HG03280 (cell line): ENCODE measurements around the gene CHST8.
"Not testable (repeated sequence)": the region's sequence is repeated elsewhere in the genome, so short reads cannot be mapped to it uniquely, and the experiment has no call there.

Experiments used
- ATAC-seq: cut with Tn5 transposase; IDR thresholded peaks from one replicate; pipeline ENCODE4 v1.9.1; 2021; ENCODE audit warnings: mild to moderate bottlenecking, moderate library complexity; ENCODE audit not compliant: unreplicated experiment

The CHST8 gene

DNA sequence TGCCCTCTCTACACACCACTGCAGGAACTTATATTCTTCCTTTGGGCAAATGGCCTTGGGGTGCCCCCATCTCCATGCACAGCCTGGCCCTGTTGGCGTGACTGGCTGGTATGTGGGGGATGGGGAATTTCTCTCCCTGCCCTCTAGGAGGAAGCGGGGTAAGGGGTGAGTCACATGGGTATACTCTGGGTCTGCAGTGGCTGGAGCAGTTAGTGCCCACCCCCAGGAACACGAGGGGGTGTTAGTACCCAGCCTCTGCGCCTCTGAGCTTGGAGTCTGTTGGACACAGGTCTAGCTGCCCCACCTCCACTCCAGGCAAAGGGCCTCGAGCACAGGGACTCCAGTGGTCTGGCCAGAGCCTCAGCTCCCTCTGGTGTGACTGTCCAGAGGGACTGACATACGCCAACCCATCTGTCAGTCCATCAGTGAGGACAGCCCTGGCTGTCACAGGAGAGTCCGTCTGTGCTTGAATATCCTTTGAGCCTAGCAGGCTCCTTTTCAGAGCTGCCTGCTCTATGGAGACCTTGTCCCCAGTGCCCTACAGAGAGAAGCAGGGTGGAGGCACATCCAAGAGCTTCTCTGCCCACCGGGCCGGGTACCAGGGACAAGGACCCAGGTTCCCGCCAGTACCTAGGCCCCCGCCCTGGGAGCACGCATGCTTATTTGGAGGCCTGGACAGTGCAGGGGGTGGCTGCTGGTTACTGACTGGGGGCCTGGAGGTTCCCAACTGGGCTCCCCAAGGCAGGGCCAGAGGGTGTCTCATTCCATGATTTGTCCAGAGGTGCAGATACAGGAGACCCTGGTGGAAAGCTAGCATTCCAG lies 66.6 kb downstream of the CHST8 start:
- no peak for ATAC-seq

DNA sequence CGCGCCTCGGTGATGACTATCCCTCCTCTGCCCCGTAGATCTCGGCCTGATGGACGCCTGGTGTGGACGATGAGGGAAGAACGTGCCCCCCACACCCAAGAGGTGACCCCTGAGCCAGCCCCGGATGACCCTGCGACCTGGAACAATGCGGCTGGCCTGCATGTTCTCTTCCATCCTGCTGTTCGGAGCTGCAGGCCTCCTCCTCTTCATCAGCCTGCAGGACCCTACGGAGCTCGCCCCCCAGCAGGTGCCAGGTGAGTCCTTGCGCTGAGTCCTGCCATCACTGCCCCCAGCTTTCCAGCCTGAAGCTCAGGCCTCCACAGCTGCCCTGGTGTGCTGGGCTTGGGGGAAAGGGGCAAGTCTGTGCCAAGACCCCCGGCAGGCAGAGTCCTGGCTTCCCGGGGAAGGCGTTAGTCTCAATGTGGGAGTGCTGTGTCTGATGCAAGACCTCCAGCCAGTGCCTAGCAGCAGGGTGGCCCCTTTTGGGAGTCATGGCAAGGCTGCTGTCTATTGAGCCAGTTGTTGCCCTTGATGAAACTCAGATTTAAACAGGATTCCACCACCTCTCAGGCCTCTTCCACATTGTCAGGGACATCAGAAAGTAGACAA lies 67.5 kb downstream of the CHST8 start:
- no peak for ATAC-seq

DNA sequence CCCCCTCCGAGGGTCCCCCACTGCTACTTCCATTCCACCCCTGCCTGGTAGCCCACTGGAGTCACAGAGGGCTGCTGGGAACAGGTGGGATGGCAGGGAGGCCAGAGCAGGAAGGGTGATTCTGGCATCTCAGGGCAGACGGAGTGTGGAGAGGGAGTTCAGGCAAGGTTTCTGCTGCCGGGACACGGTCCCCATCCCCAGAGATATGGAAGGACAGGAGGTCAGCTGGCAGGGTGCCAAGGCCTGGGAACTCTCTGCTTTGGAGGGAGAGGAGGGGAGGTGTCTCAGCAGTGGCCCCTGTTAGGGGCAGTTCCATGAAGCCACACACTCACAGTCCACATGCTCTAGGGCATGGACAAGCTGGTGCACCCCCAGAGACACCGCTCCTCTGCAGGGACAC lies 68.1 kb downstream of the CHST8 start:
- ATAC-seq: no peak

DNA sequence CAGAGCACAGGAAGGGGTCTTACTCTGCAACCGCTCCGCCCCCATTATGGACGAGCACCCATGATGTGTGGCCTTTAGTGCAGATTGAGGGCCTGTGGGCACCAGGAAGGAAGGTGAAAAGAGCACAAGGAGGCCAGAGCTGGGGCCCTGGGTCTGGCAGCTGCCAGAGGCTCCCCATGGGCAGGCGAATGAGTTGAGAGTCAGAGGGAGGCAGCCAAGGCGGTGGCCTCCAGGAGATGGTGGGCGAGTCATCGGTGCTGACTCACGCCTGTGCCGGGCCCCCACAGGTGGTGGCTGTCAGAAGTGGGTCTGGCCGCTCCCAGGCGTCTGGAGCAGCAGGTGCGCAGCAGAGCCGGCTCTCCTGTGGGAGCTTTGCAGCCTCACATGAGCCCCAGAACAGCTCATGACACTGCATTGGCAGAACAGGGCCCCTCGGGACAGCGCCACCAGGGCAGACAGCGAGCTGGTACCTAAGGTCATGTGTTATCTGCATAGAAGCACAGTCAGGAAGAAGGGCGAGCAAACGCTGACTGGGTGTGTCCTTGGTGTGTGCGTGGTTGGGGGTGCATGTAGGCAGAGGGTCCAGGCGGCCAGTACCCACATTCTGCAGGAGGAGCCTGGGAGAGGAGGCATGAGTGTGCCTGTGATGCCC lies 68.8 kb downstream of the CHST8 start:
- no peak for ATAC-seq

DNA sequence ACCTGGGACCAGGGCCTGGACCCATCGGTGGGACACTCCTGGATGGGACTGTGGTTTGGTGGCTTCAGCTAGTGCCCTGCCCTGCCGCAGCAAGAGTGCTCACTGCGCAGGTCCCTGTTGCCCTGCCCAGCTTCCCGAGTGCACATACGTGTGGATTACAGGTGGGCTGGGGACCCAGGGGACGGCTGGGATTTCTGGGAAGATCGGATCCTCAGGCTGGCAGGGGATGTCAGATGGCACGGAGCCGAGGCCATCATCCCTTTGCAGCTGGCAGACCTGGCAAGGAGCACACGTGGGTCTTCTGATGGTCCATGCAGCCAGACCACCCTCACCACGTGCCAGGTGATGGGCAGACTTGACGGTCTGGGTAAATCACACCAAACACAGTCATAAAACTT lies 69.3 kb downstream of the CHST8 start:
- no peak for ATAC-seq

DNA sequence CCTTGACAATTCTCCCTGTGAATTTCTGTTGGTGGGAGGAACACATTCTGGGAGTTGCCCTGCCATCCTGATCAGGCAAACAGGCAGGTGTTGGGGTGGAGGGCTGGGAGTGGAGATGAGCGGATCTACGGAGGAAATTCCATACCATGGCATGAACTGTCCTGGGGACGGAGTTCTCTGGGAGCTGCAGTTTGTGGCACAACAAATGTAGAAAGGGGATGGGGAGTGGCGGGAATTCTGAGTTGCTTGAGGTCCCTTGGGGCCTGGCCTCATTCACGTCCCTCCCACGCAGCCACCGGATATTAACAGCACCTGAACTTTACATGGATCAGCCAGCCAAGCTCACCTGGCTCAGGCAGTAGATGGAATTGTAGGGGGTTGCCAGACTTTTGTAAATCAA lies 70.0 kb downstream of the CHST8 start:
- ATAC-seq: no peak

DNA sequence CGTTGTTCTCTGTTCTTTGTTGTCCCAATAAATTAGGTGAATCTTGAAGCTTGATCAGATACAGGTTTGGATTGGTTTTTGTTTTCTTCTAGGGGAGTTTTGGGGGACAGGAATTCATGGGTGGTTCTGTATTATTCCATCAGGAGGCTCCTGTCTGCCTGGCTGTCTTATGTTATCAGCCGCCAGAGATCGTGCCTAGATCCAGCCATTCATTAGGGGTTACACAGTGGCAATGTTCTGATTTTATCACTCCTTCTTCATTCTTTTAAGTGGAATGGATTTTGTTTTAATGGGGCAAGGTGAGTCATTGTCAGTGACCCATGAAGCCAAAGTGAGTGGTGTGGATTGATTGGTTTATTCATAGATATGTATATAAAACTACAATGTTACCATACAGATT lies 71.9 kb downstream of the CHST8 start:
- ATAC-seq: no peak

DNA sequence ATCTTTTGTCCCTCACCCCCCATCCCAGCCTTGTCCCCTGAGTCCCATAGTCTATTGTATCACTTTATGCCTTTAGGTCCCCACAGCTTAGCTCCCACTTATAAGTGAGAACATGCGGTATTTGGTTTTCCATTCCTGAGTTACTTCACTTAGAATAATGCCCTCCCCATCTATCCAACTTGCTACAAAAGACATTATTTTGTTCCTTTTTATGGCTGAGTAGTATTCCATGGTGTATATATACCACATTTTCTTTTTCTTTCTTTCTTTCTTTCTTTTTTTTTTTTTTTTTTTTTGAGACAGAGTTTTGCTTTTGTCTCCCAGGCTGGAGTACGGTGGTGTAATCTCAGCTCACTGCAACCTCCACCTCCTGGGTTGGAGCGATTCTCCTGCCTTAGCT lies 73.8 kb downstream of the CHST8 start:
- ATAC-seq: not testable (repeated sequence)

DNA sequence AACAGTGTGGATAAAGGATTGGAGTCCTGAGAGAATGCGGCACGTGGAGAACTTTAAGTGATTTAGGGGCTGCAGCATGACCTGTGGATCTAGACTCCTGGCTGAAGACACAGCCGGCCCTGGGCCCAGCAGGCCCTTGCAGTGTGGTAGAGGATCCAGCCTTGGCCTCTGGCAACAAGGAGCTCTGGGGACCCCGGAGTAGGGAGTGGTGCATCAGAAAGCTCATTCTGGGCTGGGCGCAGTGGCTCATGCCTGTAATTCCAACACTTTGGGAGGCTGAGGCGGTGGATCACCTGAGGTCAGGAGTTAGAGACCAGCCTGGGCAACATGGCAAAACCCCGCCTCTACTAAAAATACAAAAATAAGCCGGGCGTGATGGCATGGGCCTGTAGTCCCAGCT lies 76.0 kb downstream of the CHST8 start:
- ATAC-seq: no peak

DNA sequence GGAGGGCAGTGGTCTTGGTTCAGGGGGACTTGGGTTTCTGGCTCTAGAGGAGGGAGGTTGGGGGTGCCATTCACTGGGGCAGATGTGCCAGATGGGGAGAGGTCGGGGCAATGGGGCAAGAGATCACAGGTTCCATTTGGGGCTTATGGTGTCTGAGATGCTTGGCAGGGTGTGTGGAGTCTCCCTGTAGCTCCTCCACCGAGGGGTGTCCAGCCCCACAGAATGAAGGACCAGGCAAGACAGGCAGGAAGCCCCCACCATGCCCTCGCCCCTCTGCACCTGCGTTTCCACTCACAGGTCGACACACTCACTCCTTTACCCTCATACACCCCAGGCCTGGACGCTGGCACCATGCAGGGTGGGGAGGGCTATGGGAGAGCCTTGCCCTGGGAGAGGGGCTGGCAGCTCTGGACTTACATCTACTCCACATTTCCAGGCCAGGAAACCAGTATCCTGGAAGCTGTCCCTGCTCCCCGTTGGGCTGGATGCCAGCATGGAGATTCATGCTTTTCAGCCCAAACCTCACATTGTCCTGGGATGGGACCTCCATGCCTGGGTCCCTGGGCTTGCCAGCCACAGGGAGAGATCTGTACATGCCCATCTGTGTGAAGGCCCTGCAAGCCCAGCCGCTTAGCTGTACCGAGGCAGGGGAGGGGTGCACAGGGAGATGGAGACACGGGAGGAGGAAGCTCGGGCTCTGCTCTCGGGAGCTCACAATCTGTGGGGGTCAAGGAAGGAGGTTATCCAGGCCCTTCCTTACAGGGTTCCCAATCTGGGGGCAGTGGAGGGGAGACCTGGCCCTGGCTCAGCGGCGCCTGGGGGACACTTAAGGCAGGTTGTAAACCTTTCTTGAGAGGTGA lies 77.1 kb downstream of the CHST8 start:
- ATAC-seq: no peak

DNA sequence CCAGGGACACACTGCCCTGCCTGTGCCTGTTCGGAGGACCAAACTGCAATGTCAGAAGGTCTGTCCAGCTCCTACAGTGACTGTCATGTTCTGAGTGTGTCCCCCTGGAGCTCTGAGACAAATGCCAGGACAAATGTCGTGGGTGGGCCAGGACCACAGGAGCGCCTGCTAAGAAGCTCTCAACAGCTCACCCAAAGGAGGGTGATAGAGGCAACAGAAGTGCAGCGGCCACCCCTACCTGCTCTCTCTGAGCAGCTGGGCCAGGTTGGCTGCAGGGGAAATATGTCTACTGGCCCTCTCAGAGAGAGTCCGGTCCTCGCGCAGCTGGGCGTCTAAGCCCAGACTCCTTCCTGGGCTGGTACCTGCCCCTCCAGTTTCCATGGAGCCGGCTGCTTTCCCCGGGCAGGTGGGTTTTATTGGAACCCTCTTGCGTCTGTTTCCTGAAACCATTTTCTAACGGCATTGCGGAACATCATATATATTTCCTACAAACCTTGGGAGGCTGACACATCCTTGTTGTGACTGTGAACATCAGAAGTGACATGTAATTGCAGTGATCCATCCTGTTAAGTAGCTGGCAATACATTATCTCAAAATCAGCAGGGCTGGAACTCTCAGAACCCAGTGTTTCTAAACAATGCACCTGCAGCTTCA lies 78.1 kb downstream of the CHST8 start:
- no peak for ATAC-seq

DNA sequence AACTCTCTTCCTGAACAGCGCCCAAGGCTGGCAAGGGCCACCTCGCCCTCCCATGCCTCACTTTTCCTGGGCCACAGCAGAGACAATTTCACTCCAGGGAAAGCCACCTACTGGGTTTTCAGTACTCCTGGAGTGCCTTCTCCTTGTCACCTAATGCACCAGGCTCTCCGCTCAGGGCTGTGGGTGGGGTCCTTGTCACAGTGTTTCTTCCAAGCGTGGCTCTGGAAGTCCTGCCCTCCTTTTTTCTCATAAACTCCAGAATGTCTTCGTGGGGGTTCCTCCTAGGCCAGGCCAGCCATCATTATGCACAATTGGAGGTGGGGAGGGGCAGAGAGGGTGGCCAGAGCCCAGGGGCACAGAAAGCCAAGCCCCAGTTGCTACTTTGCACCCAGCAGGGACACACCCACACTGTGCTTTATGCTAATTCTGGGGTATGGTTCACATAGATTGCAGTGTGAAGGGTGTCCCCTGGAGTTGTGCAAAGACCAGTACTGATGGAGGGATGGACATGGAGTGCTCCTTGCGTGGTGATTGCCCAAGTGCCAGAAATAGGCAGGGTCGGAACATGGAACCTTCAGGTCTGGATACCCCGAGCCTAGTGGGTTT lies 78.8 kb downstream of the CHST8 start:
- no peak for ATAC-seq

DNA sequence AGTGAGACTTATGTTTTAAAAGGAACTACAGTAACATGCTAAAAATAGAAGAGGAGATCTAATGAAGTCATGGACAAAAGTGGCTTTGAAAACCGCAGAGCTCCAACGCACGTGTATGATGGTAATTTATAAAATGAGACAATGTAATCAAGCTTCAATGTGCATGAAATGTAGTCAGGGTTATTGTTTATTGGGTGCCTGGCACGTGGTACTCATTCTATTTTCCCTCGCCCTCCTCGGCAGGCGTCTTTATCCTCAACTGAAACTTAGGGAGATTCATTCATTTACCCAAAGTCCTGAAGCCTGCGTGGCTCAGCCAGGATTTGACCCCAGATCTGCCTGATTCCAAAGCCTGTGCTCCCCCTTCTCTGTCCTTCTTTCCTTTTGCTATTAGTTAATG lies 79.8 kb downstream of the CHST8 start:
- ATAC-seq: no peak

DNA sequence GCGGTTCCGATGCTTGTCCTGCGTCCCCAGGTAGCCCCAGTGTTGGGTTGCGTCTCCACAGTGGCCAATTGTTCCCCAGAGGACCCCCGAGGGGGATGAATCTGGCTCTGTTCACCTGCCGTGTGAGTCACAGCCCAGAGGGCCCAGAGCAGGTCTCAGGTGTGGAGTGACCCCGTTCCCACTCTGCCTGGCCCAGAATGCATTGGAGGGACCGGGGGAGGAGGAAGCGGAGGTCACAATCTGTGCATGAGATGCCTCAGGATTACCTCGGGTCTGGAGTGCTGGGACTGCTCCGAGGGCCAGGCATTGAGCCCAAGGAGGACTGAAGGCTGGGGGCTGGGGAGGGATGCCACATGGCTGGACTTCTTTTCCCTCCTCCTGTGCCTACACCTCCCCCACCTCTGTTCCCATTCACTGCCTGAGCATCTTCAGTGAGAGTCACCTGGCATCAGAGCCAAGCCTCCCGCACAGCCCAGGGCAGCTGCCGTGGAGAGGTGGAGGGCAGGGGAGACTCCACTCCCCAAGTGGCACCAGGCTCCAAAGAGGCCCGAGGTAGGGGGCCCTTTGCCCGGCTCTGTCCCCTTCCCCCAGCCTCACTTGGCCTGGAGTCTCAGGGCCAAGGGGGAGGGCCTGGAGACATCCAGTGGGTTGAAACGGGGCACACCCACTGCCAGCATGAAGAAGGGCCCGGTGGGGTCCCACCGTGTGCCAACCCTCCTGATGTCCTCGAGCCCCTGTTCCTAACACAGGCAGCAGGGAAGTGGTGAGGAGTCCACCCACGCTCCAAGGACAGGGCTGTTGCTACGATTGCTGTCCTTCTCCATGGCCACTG lies 81.1 kb downstream of the CHST8 start:
- ATAC-seq: no peak

DNA sequence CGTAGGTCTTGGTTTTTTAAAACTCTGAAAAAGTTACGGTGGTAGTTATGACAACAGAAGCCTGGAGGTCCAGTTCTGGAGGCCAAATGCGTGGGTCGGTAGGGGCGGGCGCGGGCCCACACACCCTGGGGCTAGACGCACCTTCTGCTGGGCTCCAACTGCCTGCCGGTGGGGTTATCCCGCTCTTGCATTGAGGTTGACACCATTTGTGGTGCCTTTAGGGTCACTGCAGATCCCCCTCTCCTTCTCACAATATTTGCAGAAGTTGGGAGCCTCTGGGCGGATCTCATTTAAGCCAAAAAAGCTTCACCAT lies 81.6 kb downstream of the CHST8 start:
- ATAC-seq: no peak

DNA sequence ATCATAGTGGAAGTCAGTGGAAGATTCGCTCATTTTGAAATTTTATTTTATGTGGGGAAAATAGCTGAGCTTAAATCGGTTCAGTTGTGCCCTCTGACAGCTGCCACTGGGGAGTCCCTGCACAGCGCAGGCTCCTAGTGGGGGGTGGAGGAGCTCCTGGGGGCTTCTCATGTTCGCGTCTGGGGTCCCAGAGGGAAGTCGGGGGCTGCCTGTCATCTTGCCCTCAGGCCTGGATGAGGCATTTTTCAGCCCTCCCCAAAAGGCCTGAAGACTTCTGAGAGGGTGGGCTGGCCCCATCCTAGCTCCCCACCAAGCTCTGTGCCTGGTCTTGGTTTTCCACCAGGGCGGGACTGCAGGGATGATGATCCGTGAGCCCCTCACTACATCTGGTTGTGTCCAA lies 82.1 kb downstream of the CHST8 start:
- ATAC-seq: no peak

DNA sequence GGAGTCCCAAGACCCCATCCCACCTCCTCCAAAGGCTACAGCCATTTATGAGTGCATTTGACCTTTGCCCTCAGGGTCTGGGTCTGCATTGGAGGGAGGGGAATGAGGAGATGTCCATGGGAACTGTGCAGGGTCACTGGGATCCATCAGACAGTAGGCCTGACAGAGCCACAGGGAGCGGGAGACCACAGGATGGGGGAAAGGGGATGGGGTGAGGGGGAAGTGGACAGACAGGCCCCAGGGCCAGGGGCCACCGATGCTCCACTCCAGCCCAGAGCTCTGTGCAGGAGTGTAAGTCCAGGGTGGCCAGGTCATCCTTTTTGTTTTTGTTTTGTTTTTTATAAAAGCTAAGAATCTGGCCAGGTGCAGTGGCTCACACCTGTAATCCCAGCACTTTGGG lies 82.5 kb downstream of the CHST8 start:
- ATAC-seq: no peak

DNA sequence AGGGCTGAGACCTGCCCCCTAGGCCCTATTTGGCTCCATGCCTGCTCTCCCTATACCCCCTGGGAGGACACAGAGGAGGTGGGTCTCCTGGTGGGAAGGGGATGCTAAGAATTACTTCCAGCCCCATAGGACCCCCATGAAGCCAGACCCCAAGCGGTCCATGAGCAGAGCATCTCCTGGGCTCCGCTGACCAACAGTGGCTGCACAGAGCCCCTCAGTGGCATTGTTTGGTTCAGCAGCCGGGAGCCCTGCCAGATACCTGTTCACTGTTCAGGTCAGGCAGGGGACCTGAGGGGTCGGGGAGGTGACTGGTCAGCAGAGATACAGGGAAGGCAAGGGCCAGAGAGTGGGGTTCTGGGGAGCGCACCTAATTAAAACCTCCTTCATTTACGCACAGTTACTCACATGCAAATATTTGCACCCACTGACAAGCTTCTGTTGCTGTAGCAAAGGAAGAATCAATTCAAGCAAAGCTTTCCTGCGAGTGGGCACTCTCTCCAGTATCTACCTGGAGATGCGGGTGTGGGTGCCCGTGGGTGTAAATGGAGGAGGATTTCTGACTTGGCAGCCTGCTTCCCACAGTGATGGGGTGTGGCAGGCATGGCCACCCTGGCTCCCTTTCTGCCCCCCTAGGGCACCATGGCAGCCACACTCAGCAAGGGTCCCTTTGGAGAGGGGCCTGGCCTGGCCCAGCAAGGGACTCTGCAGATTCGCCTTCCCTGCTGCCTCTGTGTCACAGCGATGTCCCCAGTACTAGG lies 83.5 kb downstream of the CHST8 start:
- ATAC-seq: no peak

DNA sequence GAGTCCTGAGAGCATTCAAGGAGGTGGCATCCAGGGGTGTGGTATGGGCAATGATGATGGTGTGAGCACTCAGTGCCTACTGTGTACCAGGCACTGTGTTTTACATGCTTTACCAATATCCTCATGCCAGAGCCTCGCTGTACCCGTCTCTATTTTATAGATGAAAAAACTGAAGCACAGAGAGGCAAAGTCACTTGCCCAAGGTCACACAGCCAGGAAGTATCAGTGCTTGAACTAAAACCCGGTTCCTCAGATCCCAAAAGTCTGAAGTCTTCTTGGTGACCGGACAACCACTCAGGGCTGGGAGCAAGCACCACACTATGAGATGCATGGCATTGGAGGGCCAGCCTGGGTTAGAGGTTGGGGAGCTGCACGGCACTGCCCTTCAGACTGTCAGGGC lies 84.1 kb downstream of the CHST8 start:
- ATAC-seq: no peak
